GM06990 (cell line): ENCODE measurements around the gene CAPN3.
"Not testable (repeated sequence)": the region's sequence is repeated elsewhere in the genome, so short reads cannot be mapped to it uniquely, and the experiment has no call there.

Experiments
- DNase-seq: peaks from one replicate; pipeline ENCODE4 v3.0.0-alpha.2; 2011; ENCODE audit not compliant: insufficient read length; ENCODE audit errors: extremely low read depth
- H3K27me3 ChIP-seq: replicated peaks from 2 replicates; pipeline ENCODE4 v1.6.0; 2011; ENCODE audit warnings: low read length; ENCODE audit not compliant: control insufficient read depth, insufficient read depth
- H3K36me3 ChIP-seq: 2 replicates; pipeline ENCODE4 v1.5.1; 2011; ENCODE audit warnings: low read length; ENCODE audit not compliant: control insufficient read depth, insufficient read depth
- H3K4me3 ChIP-seq: replicated peaks from 2 replicates; pipeline ENCODE4 v1.5.1; 2011; ENCODE audit warnings: low read depth, mild to moderate bottlenecking, control low read depth, low read length
- CTCF ChIP-seq: IDR thresholded peaks from 2 replicates; pipeline ENCODE4 v1.5.1; 2011; ENCODE audit warnings: low read length, control low read depth, mild to moderate bottlenecking, inconsistent platforms; ENCODE audit not compliant: insufficient read depth, poor library complexity, severe bottlenecking

The CAPN3 gene

DNA sequence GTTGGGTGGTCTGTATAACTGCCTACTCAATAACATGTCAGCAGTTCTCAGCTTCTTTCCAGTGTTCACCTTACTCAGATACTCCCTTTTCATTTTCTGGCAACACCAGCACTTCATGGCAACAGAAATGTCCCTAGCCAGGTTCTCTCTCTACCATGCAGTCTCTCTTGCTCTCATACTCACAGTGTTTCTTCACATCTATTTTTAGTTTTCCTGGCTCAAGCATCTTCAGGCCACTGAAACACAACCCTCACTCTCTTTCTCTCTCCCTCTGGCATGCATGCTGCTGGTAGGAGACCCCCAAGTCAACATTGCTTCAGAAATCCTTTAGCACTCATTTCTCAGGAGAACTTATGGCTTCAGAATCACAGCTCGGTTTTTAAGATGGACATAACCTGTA, at the start of gene CAPN3:
CAPN3 (plus strand) TSS at position 253 of the 400 bp plus-strand sequence. CDS start 305 bp downstream, outside the sequence.
- TF ChIP-seq CTCF = no peak

DNA sequence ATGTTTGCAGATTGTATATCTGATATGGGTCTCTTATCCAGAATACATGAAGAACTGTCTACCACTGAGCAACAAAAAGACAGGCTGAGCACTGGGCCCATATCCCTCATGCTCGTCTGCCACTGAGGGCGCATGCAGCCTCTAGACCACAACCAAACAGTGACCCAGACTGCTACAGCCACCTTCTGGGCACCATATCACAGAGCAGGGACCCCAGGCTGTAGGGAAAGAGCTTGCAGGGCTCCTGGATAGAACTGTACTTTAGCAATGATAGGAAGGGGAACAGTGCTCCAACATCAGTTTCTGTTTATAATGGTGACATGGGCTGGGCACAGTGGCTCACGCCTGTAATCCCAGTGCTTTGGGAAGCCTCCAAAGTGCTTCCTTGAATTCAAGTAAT, 45.8 kb upstream of the CAPN3 start:
- no peak for DNase-seq
- no peak overlapping the region for H3K4me3 ChIP-seq

More for the DNA sequence above, at the start of gene CAPN3:
- H3K27me3 ChIP-seq = no peaks in the 10 kb centered on the region
- H3K4me3 ChIP-seq = no peak within 1 kb of the TSS
- H3K36me3 ChIP-seq = peaks cover 2% of the 10 kb centered on the region
- no peak for DNase-seq

DNA sequence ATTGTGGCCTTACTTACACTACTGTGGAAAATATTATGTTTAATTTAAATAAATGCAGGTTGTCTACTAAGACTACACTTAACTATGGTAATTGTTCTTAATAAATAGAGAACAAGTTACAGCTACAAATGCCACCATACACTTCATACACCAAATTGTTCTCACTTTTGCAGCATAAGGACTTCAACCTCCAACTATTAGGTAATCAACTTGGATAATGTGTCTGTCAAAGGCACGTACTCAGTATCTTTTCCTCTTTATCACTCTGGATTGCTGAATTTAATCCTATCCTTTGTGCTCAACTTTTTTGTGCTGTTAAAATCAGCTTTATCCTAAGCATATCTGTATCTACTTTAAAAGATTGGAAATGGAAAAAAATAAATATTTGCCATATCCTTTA, 44.5 kb upstream of the CAPN3 start:
- Histone ChIP-seq H3K27me3 (no peaks in the 10 kb centered on the region), H3K4me3 (no peak overlapping the region), H3K36me3 (peaks cover 2% of the 10 kb centered on the region; the same call in 1 of the 2 replicates)
- TF ChIP-seq CTCF = no peak
- no peak for DNase-seq

More for the DNA sequence above, 45.8 kb upstream of the CAPN3 start:
- Histone ChIP-seq H3K36me3 (peaks cover 5% of the 10 kb centered on the region; the same call in 1 of the 2 replicates), H3K27me3 (no peaks in the 10 kb centered on the region)
- TF ChIP-seq CTCF = no peak

GRCh38 chr15:42315521-42315920, 43.8 kb upstream of the CAPN3 start:
- no peak for TF ChIP-seq CTCF
- no peaks in the 10 kb centered on the region for H3K27me3 ChIP-seq
- no peak overlapping the region for H3K4me3 ChIP-seq
- DNase-seq = no peak
- H3K36me3 ChIP-seq = peaks cover 2% of the 10 kb centered on the region; the same call in 1 of the 2 replicates

DNA sequence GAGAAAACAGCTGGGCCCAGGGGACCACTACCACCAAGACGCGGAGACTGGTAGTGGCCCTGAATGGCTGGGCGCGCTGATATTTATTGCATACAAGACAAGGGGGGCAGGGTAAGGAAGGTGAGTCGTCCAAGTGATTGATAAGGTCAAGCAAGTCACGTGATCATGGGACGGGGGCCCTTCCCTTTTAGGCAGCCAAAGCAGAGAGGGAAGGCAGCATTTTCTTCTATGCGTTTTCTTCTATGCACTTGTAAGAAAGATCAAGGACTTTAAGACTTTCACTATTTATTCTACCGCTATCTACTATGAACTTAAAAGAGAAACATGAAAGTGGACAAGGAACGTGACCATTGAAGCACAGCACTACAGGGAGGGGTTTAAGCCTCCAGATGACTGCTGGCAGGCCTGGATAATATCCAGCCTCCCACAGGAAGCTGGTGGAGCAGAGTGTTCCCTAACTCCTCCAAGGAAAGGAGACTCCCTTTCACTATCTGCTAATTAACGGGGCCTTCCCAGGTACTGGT, 43.0 kb upstream of the CAPN3 start:
- DNase-seq, H3K36me3 ChIP-seq, H3K27me3 ChIP-seq, H3K4me3 ChIP-seq: not testable (repeated sequence)

- H3K27me3 ChIP-seq = no peaks in the 10 kb centered on the region
- H3K4me3 ChIP-seq = no peak overlapping the region
- no peaks in the 10 kb centered on the region; the same call in none of the 2 replicates for H3K36me3 ChIP-seq
- no peak for DNase-seq
- no peak for TF ChIP-seq CTCF
Measured at GRCh38 chr15:42319206-42319605, 40.1 kb upstream of the CAPN3 start.
